ENCODE measurements around the gene MFSD12.

Gene MFSD12

DNA sequence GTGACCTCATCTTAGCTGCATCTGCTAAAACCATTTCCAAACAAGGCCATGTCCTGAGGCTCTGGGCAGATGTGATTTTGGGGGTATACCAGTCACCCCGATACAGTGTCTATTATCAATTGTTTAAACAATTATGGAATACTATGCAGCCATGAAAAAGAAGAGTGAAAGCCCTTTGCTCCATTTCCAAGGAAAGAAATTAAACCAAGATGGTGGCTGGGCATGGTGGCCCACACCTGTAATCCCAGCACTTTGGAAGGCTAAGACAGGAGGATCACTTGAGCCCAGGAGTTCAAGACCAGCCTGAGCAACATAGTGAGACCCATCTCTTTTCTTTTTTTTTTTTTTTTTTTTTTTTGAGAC, 17.6 kb downstream of the MFSD12 start:
- TF ChIP-seq CTCF (IDR thresholded peaks at IDR 0.05; ENCODE audit: control insufficient read depth, extremely low read depth, insufficient read depth), result no peak
- DNase-seq (ENCODE audit: low read depth), result no peak
- no peak overlapping the region for H3K4me3 ChIP-seq (ENCODE audit: low read depth, low read length)

GRCh38 chr19:3538965-3539755, 18.2 kb downstream of the MFSD12 start, which contains the start of gene TEKTIP1:
TSS of gene TEKTIP1 (plus strand) at chr19:3539174. CDS start at chr19:3539178, 4 bp downstream.
- no peak within 1 kb of the TSS for H3K4me3 ChIP-seq (ENCODE audit: low read depth, low read length)
- DNase-seq (ENCODE audit: low read depth), result no peak
- no peak for TF ChIP-seq CTCF (IDR thresholded peaks at IDR 0.05; ENCODE audit: control insufficient read depth, extremely low read depth, insufficient read depth)

GRCh38 chr19:3538258-3538929, 19.0 kb downstream of the MFSD12 start:
- no peak for DNase-seq (ENCODE audit: low read depth)
- H3K4me3 ChIP-seq (ENCODE audit: low read depth, low read length), result no peak overlapping the region
- TF ChIP-seq CTCF (IDR thresholded peaks at IDR 0.05; ENCODE audit: control insufficient read depth, extremely low read depth, insufficient read depth), result no peak

GRCh38 chr19:3537438-3538240, 19.7 kb downstream of the MFSD12 start:
- DNase-seq (ENCODE audit: low read depth), result no peak
- no peak overlapping the region for H3K4me3 ChIP-seq (ENCODE audit: low read depth, low read length)
- no peak for TF ChIP-seq CTCF (IDR thresholded peaks at IDR 0.05; ENCODE audit: control insufficient read depth, extremely low read depth, insufficient read depth)

DNA sequence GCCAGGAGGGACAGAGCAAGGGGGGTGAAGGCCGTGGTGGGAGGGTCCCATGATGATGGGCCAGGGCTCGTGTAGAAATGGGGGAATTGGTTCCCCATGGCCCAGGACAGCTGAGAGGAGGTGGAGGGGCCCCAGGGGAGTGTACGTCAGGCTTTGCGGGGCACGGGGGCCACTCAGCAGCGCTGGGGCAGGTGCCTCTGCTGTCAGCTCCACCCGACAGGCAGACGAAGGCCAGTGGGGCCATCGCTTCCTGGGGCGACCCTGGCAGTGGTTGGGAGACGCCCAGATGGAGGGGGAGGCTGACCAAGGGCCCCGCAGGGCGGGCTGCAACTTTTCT, 20.3 kb downstream of the MFSD12 start:
- DNase-seq (ENCODE audit: low read depth), result no peak
- H3K4me3 ChIP-seq (ENCODE audit: low read depth, low read length), result no peak overlapping the region
- TF ChIP-seq CTCF (IDR thresholded peaks at IDR 0.05; ENCODE audit: control insufficient read depth, extremely low read depth, insufficient read depth), result no peak

GRCh38 chr19:3536429-3537100, 20.8 kb downstream of the MFSD12 start:
- no peak overlapping the region for H3K4me3 ChIP-seq (ENCODE audit: low read depth, low read length)
- DNase-seq (ENCODE audit: low read depth), result no peak
- no peak for TF ChIP-seq CTCF (IDR thresholded peaks at IDR 0.05; ENCODE audit: control insufficient read depth, extremely low read depth, insufficient read depth)

All from LNCaP clone FGC (cell line).